B cell (primary cell): ENCODE data around the gene DNAJC10.

Experiments used
- CTCF ChIP-seq: fragments of 200-600 bp; IDR thresholded peaks from one replicate; pipeline ENCODE4 v1.8.0; 2022; ENCODE audit warnings: antibody characterized with exemption, mild to moderate bottlenecking
- EZH2 ChIP-seq: IDR thresholded peaks from 2 replicates; pipeline ENCODE4 v1.6.1; 2012; ENCODE audit warnings: borderline replicate concordance, low read depth, mild to moderate bottlenecking, moderate library complexity, low read length; ENCODE audit not compliant: insufficient read depth, poor library complexity, severe bottlenecking

GRCh38 chr2:182767578-182767977 lies 51.5 kb downstream of the DNAJC10 start:
- peak; percentile 23 for TF ChIP-seq CTCF
- no peak for TF ChIP-seq EZH2
